Adrenal gland (tissue), 5 donors: ENCODE results near the gene C20orf144.

Experiments used
- POLR2A ChIP-seq, 2 donors: fragments of 450-650 bp; IDR thresholded peaks; one replicate each; pipeline ENCODE4 v1.6.1; 2017; ENCODE audit warnings: antibody characterized with exemption in 2 of 2, mild to moderate bottlenecking in 2 of 2, moderate library complexity in 1 of 2
- TF ChIP-seq, protein P1 (sequence below), 6 experiments: fragments of 450-650 bp in 4 of 6; fragments of 200-600 bp in 2 of 6; sonication (generic) in 1 of 6; IDR thresholded peaks; 1 replicate in 5 of 6; 2 replicates in 1 of 6; pipeline versions ENCODE4 v1.5.1 to v1.8.0; 2016 to 2021; ENCODE audit warnings: antibody characterized with exemption in 6 of 6, mild to moderate bottlenecking in 2 of 6, moderate library complexity in 1 of 6
- donor health status: DM: no; HTN: no; CAD: no.

DNA sequence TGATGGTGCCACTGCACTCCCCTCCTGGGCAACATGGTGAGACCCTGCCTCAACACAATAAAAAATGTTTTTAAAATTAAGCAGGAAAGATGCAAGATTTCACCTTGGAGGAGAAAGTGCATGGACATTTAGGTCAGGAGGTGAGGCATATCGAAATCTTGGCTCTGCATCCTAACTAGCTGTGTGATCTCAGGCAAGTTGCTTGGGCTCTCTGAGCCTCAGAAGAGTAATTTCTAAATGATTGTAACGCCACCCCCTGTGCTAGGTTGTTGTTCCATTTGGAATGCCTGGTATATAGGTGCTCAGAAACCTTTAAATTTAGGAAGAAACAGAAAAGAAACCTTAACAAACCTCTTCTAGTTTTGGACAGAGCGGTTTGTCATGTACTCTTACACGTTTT is 35.9 kb upstream of the C20orf144 start:
- TF ChIP-seq, protein P1, sequence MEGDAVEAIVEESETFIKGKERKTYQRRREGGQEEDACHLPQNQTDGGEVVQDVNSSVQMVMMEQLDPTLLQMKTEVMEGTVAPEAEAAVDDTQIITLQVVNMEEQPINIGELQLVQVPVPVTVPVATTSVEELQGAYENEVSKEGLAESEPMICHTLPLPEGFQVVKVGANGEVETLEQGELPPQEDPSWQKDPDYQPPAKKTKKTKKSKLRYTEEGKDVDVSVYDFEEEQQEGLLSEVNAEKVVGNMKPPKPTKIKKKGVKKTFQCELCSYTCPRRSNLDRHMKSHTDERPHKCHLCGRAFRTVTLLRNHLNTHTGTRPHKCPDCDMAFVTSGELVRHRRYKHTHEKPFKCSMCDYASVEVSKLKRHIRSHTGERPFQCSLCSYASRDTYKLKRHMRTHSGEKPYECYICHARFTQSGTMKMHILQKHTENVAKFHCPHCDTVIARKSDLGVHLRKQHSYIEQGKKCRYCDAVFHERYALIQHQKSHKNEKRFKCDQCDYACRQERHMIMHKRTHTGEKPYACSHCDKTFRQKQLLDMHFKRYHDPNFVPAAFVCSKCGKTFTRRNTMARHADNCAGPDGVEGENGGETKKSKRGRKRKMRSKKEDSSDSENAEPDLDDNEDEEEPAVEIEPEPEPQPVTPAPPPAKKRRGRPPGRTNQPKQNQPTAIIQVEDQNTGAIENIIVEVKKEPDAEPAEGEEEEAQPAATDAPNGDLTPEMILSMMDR (IDR thresholded peaks at IDR 0.05), result no peak
- no peak for TF ChIP-seq POLR2A (IDR thresholded peaks at IDR 0.05)
